Hepatocyte (in vitro differentiated cells): Measurements from ENCODE around the gene TNPO3.

ENCODE experiments used
- CTCF ChIP-seq: fragments of 200-600 bp; sonication (generic); IDR thresholded peaks from 2 replicates; pipeline ENCODE4 v1.5.1; 2016; ENCODE audit warnings: antibody characterized with exemption, mild to moderate bottlenecking; ENCODE audit not compliant: poor library complexity
- EZH2 ChIP-seq: fragments of 200-600 bp; sonication (generic); IDR thresholded peaks from 2 replicates; pipeline ENCODE4 v1.6.1; 2016; ENCODE audit warnings: antibody characterized with exemption, mild to moderate bottlenecking, borderline replicate concordance

DNA sequence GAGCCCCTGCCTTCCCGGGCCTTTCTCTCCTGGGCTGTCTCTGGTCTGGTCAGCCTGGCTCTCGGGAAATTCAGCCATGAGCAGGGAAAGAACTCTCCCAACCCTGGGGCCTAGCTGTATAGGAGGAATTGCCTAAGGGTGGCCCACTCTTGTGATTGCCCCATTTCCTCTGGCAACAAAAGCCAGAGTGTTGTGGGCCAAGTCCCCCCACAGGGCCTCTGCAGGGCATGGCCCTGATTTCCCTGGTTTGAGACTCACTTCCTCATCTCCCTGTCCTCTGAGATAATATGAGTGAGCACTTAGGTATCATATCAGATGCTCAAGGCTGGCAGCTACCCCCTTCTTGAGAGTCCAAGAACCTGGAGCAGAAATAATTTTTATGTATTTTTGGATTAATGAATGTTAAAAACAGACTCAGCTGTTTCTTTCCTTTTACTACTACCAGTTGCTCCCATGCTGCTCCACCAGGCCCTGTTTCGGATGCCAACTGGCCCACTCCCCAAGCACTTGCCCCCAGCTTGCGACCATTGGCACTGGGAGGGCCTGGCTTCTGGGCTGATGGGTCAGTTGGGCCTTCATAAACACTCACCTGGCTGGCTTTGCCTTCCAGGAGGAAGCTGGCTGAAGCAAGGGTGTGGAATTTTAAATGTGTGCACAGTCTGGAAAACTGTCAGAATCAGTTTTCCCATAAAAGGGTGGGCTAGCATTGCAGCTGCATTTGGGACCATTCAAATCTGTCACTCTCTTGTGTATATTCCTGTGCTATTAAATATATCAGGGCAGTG lies 105.7 kb downstream of the TNPO3 start:
- TF ChIP-seq CTCF (no peak), EZH2 (no peak)
